MM.1S (cell line): Measurements from ENCODE around the gene SLC16A7.
A peak's percentile ranks its signal among the peaks of the same experiment; 100 is the strongest.

Source experiments
- DNase-seq: peaks from one replicate; pipeline ENCODE4 v3.0.0-alpha.2; 2015
- H2AFZ ChIP-seq: fragments of 300-600 bp; sonication (generic); 2 replicates; pipeline ENCODE4 v1.6.0; 2016; ENCODE audit warnings: antibody characterized with exemption, low read length
- H3F3A ChIP-seq: fragments of 300-600 bp; sonication (generic); 2 replicates; pipeline ENCODE4 v1.6.1; 2016; ENCODE audit warnings: mild to moderate bottlenecking, antibody characterized with exemption, low read length, moderate library complexity, mixed read lengths; ENCODE audit not compliant: insufficient read depth
- H3K27ac ChIP-seq: fragments of 300-600 bp; sonication (generic); 2 replicates; pipeline ENCODE4 v1.5.1; 2016; ENCODE audit warnings: mild to moderate bottlenecking, low read length
- H3K27me3 ChIP-seq: fragments of 300-600 bp; sonication (generic); replicated peaks from 2 replicates; pipeline ENCODE4 v1.6.0; 2016; ENCODE audit warnings: low read length; ENCODE audit not compliant: insufficient read depth
- H3K36me3 ChIP-seq: fragments of 300-600 bp; sonication (generic); replicated peaks from 2 replicates; pipeline ENCODE4 v1.6.1; 2016; ENCODE audit warnings: mild to moderate bottlenecking, low read length, mixed read lengths; ENCODE audit not compliant: insufficient read depth
- H3K4me1 ChIP-seq: fragments of 300-600 bp; sonication (generic); 2 replicates; pipeline ENCODE4 v1.6.1; 2016; ENCODE audit warnings: low read length, mixed read lengths
- H3K4me2 ChIP-seq: fragments of 300-600 bp; sonication (generic); 2 replicates; pipeline ENCODE4 v1.6.0; 2016; ENCODE audit warnings: low read depth, low read length
- H3K4me3 ChIP-seq: fragments of 300-600 bp; sonication (generic); 2 replicates; pipeline ENCODE4 v1.5.1; 2016; ENCODE audit warnings: low read length, mixed read lengths
- H3K79me2 ChIP-seq: fragments of 300-600 bp; sonication (generic); 2 replicates; pipeline ENCODE4 v1.6.1; 2016; ENCODE audit warnings: mixed run types, low read length, mixed read lengths
- H3K9ac ChIP-seq: fragments of 300-600 bp; sonication (generic); 2 replicates; pipeline ENCODE4 v1.6.1; 2016; ENCODE audit warnings: low read length, mixed read lengths
- H3K9me2 ChIP-seq: fragments of 300-600 bp; sonication (generic); replicated peaks from 2 replicates; pipeline ENCODE4 v1.6.1; 2016; ENCODE audit warnings: mild to moderate bottlenecking, low read length, mixed read lengths; ENCODE audit not compliant: insufficient read depth
- H3K9me3 ChIP-seq: fragments of 300-600 bp; sonication (generic); replicated peaks from 2 replicates; pipeline ENCODE4 v1.6.1; 2016; ENCODE audit warnings: mild to moderate bottlenecking, low read length, mixed read lengths; ENCODE audit not compliant: insufficient read depth
- H4K20me1 ChIP-seq: fragments of 300-600 bp; sonication (generic); 2 replicates; pipeline ENCODE4 v1.6.1; 2016; ENCODE audit warnings: mild to moderate bottlenecking, low read length, moderate library complexity, mixed read lengths; ENCODE audit not compliant: insufficient read depth
- CTCF ChIP-seq: fragments of 300-600 bp; sonication (generic); IDR thresholded peaks from 2 replicates; pipeline ENCODE4 v1.5.1; 2016; ENCODE audit warnings: antibody characterized with exemption, low read length, mixed read lengths
- EZH2 ChIP-seq: fragments of 300-600 bp; sonication (generic); optimal IDR thresholded peaks from 2 replicates; pipeline ENCODE3; 2017; ENCODE audit warnings: low read depth, mild to moderate bottlenecking, antibody characterized with exemption, low read length, mixed read lengths
- EZH2phosphoT487 ChIP-seq: fragments of 300-600 bp; sonication (generic); IDR thresholded peaks from 2 replicates; pipeline ENCODE4 v1.6.1; 2018; ENCODE audit warnings: antibody characterized with exemption, low read length

Gene SLC16A7

DNA sequence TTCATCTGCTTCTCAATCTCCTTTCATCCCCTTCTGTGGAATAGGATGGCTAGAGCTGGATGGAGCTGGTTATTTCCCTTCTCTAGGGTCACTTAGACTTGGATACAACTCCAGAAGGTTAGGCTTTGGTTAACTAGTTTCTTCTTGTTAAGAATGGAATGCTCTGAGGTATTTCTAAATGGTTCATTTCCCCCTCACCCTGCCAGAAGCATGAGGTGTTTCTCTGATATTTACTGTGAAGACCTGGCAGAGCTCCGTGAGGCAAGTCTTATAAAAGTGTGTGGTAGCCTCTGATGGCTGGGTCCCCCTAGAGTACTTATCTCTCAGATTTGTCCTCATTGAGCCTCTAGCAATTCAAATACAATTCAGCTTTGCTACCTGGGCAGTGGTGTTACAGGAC lies 207.9 kb downstream of the SLC16A7 start:
- Histone ChIP-seq H3K36me3 (no peaks in the 10 kb centered on the region), H3K27me3 (no peaks in the 10 kb centered on the region), H3F3A (no peaks in the 10 kb centered on the region), H3K4me1 (no peaks in the 10 kb centered on the region), H2AFZ (peak overlapping the region; percentile 39; the same call in 1 of the 2 replicates), H3K9me2 (no peaks in the 10 kb centered on the region), H3K4me3 (no peak overlapping the region), H3K27ac (no peak overlapping the region), H3K79me2 (no peaks in the 10 kb centered on the region), H3K9ac (no peak overlapping the region), H3K9me3 (no peaks in the 10 kb centered on the region), H3K4me2 (peak overlapping the region; percentile 36; the same call in 1 of the 2 replicates), H4K20me1 (no peaks in the 10 kb centered on the region)
- no peak for DNase-seq
- TF ChIP-seq EZH2 (no peak), EZH2phosphoT487 (no peak), CTCF (no peak)

DNA sequence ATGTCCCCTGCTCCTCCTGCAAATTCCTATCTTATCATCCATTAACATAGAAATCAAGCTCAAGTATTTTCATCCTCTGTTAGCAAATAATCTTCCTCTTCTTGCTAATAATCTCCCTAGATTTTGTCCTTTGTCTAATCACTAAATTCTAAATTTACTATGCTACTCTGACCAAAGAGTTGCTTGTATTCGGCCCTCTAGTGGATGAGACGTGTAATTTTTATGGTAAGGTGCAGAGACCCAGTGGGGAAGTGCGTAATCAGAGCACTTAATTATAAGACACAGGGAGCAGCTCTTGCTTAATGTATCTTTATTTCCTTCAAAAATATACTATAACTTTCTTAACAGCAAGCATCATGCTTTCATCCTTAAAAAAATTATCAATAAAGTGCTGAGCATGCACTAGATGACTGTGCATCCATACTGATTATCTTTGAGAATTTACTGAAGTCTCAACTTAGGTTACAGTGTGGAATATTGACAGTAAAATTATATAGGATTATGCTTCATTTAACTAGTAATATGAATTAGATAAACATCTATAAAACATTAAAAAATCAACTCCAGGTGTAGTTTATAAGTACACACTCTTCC lies 212.6 kb downstream of the SLC16A7 start:
- Histone ChIP-seq H3K4me3 (no peak overlapping the region), H3K9me3 (no peaks in the 10 kb centered on the region), H3F3A (no peaks in the 10 kb centered on the region), H3K27me3 (no peaks in the 10 kb centered on the region), H3K79me2 (no peaks in the 10 kb centered on the region), H4K20me1 (no peaks in the 10 kb centered on the region), H3K9me2 (no peaks in the 10 kb centered on the region), H3K9ac (no peak overlapping the region), H3K4me1 (no peaks in the 10 kb centered on the region), H2AFZ (no peak overlapping the region), H3K36me3 (no peaks in the 10 kb centered on the region), H3K4me2 (no peak overlapping the region), H3K27ac (no peak overlapping the region)
- peak; percentile 38 for DNase-seq
- TF ChIP-seq CTCF (peak; percentile 71), EZH2 (no peak), EZH2phosphoT487 (no peak)

- Histone ChIP-seq H3K27me3 (no peaks in the 10 kb centered on the region), H2AFZ (no peak overlapping the region), H3K9ac (no peak overlapping the region), H4K20me1 (no peaks in the 10 kb centered on the region), H3K36me3 (no peaks in the 10 kb centered on the region), H3K9me2 (no peaks in the 10 kb centered on the region), H3F3A (no peaks in the 10 kb centered on the region), H3K27ac (no peak overlapping the region), H3K4me2 (no peak overlapping the region), H3K4me3 (no peak overlapping the region), H3K4me1 (no peaks in the 10 kb centered on the region), H3K9me3 (no peaks in the 10 kb centered on the region), H3K79me2 (no peaks in the 10 kb centered on the region)
- TF ChIP-seq EZH2phosphoT487 = no peak
- DNase-seq = no peak
Observed at GRCh38 chr12:59811991-59812390, 216.2 kb downstream of the SLC16A7 start.

DNA sequence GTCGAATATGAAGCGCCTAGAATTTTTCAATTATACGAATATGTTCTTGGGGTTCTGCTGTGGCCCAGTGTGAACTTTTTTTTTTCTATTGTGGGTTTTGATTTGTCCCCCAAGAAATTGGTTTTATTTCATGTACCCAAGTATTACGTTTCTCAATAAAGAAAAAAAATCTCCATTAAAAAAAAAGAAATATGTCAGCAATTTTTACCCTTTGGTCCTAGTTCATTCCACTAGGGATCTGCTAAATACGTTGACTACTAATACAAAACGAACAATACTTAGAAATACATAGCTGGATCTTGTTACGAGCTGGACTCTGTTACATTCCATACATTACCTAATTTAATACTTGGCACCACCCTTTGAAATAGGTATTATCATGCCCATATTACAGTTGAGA lies 216.9 kb downstream of the SLC16A7 start:
- no peak overlapping the region for H2AFZ ChIP-seq
- H4K20me1 ChIP-seq = no peaks in the 10 kb centered on the region
- H3K4me3 ChIP-seq = no peak overlapping the region
- no peak for DNase-seq
- TF ChIP-seq EZH2phosphoT487 (no peak), CTCF (no peak), EZH2 (no peak)
- H3K36me3 ChIP-seq = no peaks in the 10 kb centered on the region
- no peak overlapping the region for H3K27ac ChIP-seq
- H3K9me3 ChIP-seq = no peaks in the 10 kb centered on the region
- H3F3A ChIP-seq = no peaks in the 10 kb centered on the region
- no peak overlapping the region for H3K9ac ChIP-seq
- H3K4me1 ChIP-seq = no peaks in the 10 kb centered on the region
- no peak overlapping the region for H3K4me2 ChIP-seq
- no peaks in the 10 kb centered on the region for H3K79me2 ChIP-seq
- H3K9me2 ChIP-seq = no peaks in the 10 kb centered on the region
- no peaks in the 10 kb centered on the region for H3K27me3 ChIP-seq
